KMS-11 (cell line): ENCODE results near the gene GALNT2.

Experiments used
- H2AFZ ChIP-seq: fragments of 200-600 bp; sonication (generic); 2 replicates; pipeline ENCODE4 v1.6.1; 2016; ENCODE audit warnings: antibody characterized with exemption, mixed run types, low read depth
- H3K27ac ChIP-seq: fragments of 200-600 bp; sonication (generic); 2 replicates; pipeline ENCODE4 v1.6.1; 2016; ENCODE audit warnings: mild to moderate bottlenecking, mixed run types
- H3K27me3 ChIP-seq: fragments of 200-600 bp; sonication (generic); 2 replicates; pipeline ENCODE4 v1.6.1; 2017; ENCODE audit warnings: mild to moderate bottlenecking, low read depth, mixed run types, moderate library complexity; ENCODE audit not compliant: insufficient read depth
- H3K36me3 ChIP-seq: fragments of 200-600 bp; sonication (generic); 2 replicates; pipeline ENCODE4 v1.6.1; 2017; ENCODE audit warnings: mild to moderate bottlenecking, mixed run types; ENCODE audit not compliant: insufficient read depth
- H3K4me1 ChIP-seq: fragments of 200-600 bp; sonication (generic); 2 replicates; pipeline ENCODE4 v1.6.1; 2016; ENCODE audit warnings: mild to moderate bottlenecking, low read depth, mixed run types; ENCODE audit not compliant: poor library complexity, severe bottlenecking
- H3K4me2 ChIP-seq: fragments of 200-600 bp; sonication (generic); 2 replicates; pipeline ENCODE4 v1.7.0; 2016; ENCODE audit warnings: mild to moderate bottlenecking, mixed run types
- H3K4me3 ChIP-seq: fragments of 200-600 bp; sonication (generic); IDR thresholded peaks from 2 replicates; pipeline ENCODE4 v1.6.1; 2017; ENCODE audit warnings: low read depth, low read length, mixed read lengths; ENCODE audit not compliant: insufficient read depth
- H3K79me2 ChIP-seq: fragments of 200-600 bp; sonication (generic); 2 replicates; pipeline ENCODE4 v1.6.1; 2016; ENCODE audit warnings: low read depth, mixed run types; ENCODE audit not compliant: insufficient read depth
- H3K9ac ChIP-seq: fragments of 200-600 bp; sonication (generic); 2 replicates; pipeline ENCODE4 v1.6.1; 2016; ENCODE audit warnings: mild to moderate bottlenecking, mixed run types
- H4K20me1 ChIP-seq: fragments of 200-600 bp; sonication (generic); 2 replicates; pipeline ENCODE4 v1.6.1; 2016; ENCODE audit warnings: mild to moderate bottlenecking, mixed run types; ENCODE audit not compliant: insufficient read depth
- TF ChIP-seq, protein P1 (sequence below): fragments of 200-600 bp; sonication (generic); conservative IDR thresholded peaks from 2 replicates; pipeline ENCODE4 v1.6.1; 2017; ENCODE audit warnings: low read depth, mild to moderate bottlenecking, antibody characterized with exemption, low read length, moderate library complexity, mixed read lengths

GALNT2 gene

DNA sequence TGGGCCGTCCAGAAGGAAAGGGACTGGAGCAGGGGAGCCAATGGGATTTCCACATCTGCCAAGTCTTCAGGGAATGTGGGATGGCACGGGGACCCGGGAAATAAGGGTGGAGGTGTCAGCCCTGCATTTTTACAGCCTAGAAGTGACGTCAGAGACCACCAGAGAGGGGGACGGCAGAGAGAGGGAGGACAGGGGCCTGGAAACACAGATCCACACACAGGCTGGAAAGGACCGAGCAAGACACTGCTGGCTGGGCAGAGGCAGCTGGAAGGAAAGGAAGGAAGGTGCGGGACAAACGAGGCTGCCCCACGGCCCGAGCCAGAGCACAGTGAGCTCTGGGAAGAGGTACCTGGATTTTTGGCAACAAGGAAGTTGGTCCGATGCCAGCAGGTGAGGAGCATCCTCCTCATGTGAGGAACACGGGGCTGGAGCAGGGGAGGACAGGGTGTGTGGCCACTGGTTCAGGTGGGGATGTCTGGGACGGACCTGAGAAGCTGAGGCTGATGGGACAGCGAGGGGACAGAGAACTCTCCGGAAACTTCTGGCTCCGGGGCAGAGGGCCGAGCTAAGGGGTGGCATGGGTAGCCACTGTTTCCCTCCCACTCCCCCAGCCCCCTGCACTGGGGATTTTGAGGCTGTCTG, 220.8 kb downstream of the GALNT2 start:
- Histone ChIP-seq H3K4me1 (no peaks in the 10 kb centered on the region), H3K36me3 (no peaks in the 10 kb centered on the region), H3K9ac (no peak overlapping the region), H4K20me1 (no peaks in the 10 kb centered on the region), H3K27ac (no peak overlapping the region), H3K79me2 (no peaks in the 10 kb centered on the region), H3K4me3 (no peak overlapping the region), H2AFZ (no peak overlapping the region), H3K4me2 (no peak overlapping the region), H3K27me3 (no peaks in the 10 kb centered on the region)
- TF ChIP-seq, protein P1, sequence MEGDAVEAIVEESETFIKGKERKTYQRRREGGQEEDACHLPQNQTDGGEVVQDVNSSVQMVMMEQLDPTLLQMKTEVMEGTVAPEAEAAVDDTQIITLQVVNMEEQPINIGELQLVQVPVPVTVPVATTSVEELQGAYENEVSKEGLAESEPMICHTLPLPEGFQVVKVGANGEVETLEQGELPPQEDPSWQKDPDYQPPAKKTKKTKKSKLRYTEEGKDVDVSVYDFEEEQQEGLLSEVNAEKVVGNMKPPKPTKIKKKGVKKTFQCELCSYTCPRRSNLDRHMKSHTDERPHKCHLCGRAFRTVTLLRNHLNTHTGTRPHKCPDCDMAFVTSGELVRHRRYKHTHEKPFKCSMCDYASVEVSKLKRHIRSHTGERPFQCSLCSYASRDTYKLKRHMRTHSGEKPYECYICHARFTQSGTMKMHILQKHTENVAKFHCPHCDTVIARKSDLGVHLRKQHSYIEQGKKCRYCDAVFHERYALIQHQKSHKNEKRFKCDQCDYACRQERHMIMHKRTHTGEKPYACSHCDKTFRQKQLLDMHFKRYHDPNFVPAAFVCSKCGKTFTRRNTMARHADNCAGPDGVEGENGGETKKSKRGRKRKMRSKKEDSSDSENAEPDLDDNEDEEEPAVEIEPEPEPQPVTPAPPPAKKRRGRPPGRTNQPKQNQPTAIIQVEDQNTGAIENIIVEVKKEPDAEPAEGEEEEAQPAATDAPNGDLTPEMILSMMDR: no peak

DNA sequence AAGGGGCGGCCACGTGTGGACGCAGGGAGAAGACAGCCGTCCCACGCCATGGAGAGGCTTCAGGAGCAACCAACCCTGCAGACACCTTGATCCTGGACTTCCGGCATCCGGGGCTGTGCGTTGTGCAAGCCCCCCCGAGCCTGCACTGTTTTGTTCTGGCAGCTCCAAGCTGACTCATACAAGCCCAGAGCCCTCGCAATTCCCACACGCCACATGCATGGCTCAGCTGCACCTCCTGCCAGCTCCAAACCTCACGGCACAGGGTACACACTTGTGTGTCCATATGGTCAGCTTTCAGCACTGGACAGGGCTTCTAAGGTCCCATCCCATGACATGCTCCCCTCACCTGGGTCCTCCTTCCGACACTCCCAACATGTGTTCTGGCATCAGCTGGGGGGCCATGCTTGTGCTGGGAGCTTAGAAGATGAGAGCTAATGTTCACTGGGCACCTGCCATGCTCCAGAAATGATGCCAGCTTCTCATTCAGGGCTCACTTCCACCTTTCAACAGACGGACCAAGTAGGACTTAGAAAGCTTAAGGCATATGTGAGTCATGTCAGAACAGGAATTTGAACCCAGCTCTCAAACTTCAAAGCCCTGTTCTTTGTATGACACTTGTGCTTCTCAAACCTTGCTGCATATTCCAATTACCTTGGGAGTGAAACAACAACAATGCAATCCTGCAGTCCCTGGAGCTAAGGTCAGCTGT, 221.8 kb downstream of the GALNT2 start:
- H3K4me1 ChIP-seq: no peaks in the 10 kb centered on the region
- no peaks in the 10 kb centered on the region for H3K27me3 ChIP-seq
- H3K4me3 ChIP-seq: no peak overlapping the region
- no peaks in the 10 kb centered on the region for H3K79me2 ChIP-seq
- H4K20me1 ChIP-seq: no peaks in the 10 kb centered on the region
- no peak overlapping the region for H3K9ac ChIP-seq
- no peaks in the 10 kb centered on the region for H3K36me3 ChIP-seq
- TF ChIP-seq, protein P1: no peak
- H3K27ac ChIP-seq: no peak overlapping the region
- H2AFZ ChIP-seq: no peak overlapping the region
- no peak overlapping the region for H3K4me2 ChIP-seq

DNA sequence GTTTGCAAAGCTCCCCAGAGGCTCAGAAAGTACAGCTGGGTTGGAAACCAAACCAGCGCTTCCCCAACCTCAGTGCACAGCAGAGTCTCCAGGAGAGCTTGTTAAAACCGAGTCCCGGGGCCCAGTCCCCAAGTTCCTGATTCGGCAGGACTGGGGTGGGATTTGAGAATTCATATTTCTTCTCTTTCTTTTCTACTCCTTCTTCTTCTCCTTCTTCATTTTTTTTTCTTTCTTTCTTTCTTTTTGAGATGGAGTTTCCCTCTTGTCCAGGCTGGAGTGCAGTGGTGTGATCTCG, 222.3 kb downstream of the GALNT2 start:
- no peak overlapping the region for H3K4me3 ChIP-seq
- no peaks in the 10 kb centered on the region for H3K27me3 ChIP-seq
- no peaks in the 10 kb centered on the region for H3K36me3 ChIP-seq
- H3K79me2 ChIP-seq: no peaks in the 10 kb centered on the region
- TF ChIP-seq, protein P1: no peak
- H3K9ac ChIP-seq: no peak overlapping the region
- H3K4me1 ChIP-seq: no peaks in the 10 kb centered on the region
- H2AFZ ChIP-seq: no peak overlapping the region
- H4K20me1 ChIP-seq: no peaks in the 10 kb centered on the region
- no peak overlapping the region for H3K27ac ChIP-seq
- no peak overlapping the region for H3K4me2 ChIP-seq

DNA sequence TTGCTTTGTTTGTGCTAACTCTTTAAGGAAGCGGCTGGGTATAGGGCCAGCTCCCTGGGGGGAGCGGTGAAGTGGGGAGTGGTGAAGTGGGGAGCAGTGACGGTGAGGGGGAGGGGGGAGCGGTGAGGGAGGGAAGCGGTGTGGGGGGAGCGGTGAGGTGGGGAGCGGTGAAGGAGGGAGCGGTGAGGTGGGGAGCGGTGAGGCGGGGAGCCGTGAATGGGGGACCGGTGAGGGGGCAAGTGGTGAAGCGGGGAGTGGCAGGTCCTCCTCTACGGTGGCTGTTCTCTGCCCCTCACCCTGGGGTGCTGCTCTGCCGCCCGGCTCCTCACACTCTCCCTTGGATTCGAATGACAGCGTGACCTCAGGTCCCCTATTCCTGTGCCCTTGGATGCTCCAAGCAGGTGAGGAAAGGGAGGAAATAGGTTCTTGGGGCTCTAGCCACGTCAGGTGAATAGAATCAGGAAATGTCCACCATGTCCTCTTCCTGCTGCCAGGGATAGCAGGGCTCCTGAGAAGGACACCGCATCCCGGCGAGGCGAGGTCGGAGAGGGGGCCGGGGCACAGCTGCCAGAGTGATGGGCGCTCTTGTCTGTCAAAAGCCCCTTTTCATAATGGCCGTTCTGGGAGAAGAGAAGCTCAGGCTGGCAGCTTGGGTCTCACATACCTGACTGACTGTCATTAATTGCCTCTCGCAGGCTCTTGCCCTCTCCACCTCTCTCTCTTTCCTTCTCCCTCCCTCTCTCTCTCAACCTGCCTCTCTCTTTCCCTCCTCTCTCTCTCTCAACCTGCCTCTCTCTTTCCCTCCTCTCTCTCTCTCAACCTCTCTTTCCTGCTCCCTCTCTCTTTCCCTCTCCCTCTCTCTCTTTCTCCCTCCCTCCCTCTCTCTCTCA, 224.9 kb downstream of the GALNT2 start:
- Histone ChIP-seq H3K27me3 (no peaks in the 10 kb centered on the region), H3K4me1 (no peaks in the 10 kb centered on the region), H3K4me3 (no peak overlapping the region), H3K4me2 (no peak overlapping the region), H3K79me2 (no peaks in the 10 kb centered on the region), H3K36me3 (no peaks in the 10 kb centered on the region), H4K20me1 (no peaks in the 10 kb centered on the region), H2AFZ (no peak overlapping the region), H3K9ac (no peak overlapping the region), H3K27ac (no peak overlapping the region)
- TF ChIP-seq, protein P1: no peak
